ENCODE results near the gene FAM200B.

Gene FAM200B

DNA sequence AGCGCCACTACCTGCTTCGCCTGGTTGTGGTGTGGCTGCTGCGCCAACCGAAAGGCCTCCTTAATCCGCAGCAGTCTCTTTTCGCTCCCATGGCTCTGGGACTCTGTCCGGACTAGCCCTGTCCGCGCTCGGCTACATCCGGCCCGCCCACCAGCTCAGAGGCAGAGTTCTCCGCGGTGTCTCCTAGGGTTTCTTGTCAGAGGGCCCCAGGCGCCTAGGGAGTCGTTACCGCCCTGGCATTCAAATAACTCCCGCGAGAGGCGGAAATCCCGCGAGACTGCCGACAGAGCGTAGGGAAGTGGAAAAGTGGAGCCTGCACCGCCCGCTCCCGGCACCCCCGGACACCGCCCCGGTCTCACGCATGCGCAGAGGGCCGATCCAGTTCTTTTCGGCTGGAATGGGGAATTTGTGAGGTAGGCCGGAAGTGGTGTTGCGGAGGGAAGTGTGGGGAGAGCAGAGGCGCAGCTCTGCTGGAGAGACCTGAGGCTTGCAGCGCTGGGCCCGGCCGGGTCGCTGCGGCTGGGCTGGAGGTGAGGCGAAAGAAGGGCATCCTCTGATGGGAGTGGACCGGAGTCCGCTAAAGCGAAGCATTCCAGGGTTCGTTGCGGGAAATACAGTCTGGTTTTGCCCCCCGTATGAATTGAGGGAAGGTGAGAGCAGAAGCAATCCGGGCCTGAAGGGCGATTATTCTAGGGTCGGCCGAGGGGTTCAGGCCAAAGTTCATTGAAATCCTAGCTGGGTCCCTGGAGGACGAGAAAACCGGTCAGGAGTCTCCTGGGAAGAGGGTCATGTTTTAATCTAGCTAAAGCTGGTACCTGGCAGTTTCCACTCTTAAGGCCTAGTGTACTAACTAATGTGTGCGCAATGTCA, at the start of gene FAM200B:
TSS of gene FAM200B (plus strand) at position 456 of the 870 bp plus-strand sequence. CDS start 5,151 bp downstream, outside the sequence.
- peak; percentile 99 for DNase-seq (ENCODE audit: low spot score)

DNA sequence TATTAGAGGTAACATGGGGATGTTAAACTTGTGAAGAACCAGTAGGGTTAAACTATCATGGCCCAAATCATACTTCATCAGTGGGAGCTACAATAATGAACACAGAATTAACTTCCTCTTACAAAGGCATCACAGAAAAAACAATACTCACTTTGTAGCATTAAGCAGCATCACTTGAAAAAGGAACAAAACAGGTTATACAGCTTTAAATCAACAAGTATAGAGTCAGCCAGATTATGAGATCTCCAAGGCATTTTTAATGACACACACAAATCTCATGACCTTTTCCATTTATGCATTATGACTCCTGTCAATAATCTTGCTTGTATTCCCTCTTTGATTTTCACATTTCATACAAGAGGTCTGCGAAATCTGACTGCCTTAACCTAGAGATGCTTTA, 44.8 kb upstream of the FAM200B start:
- DNase-seq (ENCODE audit: low spot score): no peak

DNA sequence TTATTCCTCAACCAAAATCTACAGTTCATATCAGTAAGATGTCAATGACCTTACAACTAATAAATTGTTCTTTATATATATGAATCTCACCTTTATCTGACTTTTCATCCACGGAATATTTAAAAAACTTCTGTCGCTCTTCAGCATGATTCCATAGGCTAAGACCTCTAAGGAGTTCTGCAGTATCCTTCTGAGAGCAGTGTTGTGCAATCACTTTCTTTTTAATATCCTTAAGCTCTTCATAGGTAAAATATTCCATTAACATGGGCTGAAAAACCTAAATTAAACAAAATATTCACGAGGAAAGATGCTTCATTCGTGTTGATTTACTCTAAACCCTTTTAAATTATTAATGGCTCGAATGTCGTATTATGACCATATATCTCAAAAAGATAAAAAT, 43.2 kb upstream of the FAM200B start:
- no peak for DNase-seq (ENCODE audit: low spot score)

DNA sequence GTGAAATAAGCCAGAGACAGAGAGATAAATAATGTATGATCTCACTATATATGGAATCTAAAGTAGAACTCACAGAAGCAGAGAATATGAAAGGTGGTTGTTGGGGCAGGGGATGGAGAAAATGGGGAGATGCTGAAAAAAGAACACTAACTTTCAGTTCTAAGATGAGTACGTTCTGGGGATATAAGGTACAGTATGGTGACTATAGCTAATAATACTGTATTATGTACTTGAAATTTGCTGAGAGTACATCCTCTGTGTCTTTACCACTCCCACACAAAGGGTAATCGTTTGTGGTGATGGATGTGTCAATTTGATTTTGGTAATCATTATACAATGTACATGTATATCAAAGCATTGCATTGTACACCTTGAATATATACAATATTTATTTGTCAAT, 33.0 kb upstream of the FAM200B start:
- DNase-seq (ENCODE audit: low spot score): no peak

DNA sequence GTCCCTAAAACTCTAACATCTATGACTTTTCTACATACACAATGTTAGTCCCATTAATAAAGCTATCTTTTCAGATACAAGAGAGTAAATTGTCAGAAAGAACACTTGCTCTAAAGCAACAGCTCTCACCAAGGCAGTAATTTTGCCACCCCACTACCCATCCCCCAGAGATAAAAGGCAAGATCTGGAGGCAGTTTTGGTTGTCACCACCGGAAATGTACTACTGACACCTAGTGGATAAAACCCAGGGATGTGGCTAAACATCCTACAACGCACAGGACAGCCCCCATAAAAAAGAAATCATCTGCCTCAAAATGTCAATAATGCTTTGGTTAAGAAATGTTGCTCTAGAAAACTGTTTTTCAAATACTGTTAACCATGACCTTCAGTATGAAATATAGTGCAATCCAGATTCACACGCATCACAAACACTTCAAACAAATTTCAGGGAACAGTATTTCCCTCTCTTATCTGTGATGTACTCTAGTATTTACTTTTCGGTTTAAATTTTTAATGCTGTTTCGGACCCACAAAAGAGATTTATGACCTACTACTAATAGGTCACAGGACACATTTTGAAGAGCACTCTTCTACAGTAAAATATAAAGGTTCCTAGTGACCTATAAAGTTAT, 31.6 kb upstream of the FAM200B start:
- DNase-seq (ENCODE audit: low spot score): no peak

DNA sequence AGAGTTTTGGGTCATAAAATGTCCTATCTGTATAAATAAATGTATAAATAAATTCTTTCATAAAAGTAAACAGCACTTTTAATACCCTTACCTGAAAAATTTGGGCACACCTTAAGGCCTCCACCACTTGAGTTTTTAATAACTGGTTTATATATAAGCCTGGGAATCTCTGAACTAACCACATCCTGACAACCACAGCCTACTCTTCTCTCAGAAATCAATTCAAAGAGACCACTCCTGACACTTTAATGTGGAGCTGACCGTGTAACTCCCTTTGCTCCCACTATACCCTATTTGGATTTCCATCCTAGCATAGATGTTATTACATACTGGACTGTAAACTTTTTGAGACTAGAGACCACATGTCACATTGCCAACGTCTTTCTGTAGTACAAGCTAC, 30.0 kb upstream of the FAM200B start:
- no peak for DNase-seq (ENCODE audit: low spot score)

DNA sequence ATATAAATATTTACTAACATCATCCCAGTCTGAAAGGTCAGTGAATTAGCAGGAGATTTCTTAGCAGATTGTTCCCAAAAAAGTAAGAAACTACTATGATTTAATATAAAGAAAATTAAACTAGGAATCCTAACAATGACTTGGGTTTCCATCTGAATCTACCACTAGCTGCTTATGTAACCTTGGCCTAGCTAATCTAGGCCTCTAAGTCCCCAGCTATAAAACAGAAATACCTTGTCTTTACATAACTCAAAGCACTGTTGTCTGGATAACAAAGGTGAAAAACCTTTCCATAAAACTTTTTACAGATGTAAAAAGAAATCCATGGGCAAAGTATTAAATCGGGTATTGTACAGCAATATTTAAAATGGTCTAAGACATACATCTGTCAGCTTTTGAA, 29.4 kb upstream of the FAM200B start:
- no peak for DNase-seq (ENCODE audit: low spot score)

DNA sequence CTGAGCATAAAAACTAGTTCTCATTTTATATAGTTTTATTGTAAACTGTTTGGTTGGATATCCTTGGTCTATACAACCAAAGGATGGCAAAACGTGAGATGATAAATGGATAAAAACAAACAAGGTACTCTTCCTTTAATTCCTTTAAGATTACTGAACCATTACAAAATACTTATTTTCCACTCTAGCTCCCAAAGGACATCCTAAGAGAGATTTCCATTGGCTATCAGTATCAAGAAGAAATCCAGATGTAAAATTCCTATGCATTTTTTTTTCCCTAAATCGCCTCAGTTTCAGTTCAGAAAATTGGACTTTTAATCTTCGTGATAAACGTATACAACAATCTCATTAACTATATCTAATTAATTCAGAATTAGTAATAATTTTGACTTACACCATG, 28.8 kb upstream of the FAM200B start:
- no peak for DNase-seq (ENCODE audit: low spot score)

DNA sequence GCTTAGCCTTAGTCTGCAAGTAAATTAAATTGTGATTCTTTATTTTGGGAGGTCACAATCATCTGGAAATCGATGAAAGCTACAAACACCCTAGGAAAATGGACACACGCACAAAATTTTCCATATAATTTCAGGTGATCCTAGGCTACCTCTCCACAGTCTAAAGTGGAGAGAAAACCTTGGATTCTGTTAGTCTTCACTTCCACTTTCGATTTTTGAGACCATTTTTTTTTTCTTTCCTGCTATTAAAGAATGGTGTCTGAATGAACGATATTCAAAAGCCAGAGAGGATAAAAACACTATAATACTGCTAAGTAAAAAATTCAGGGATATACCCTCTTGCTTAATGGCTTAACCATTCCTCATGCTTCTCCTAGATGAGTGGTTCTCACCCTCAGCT, 28.2 kb upstream of the FAM200B start:
- no peak for DNase-seq (ENCODE audit: low spot score)

DNA sequence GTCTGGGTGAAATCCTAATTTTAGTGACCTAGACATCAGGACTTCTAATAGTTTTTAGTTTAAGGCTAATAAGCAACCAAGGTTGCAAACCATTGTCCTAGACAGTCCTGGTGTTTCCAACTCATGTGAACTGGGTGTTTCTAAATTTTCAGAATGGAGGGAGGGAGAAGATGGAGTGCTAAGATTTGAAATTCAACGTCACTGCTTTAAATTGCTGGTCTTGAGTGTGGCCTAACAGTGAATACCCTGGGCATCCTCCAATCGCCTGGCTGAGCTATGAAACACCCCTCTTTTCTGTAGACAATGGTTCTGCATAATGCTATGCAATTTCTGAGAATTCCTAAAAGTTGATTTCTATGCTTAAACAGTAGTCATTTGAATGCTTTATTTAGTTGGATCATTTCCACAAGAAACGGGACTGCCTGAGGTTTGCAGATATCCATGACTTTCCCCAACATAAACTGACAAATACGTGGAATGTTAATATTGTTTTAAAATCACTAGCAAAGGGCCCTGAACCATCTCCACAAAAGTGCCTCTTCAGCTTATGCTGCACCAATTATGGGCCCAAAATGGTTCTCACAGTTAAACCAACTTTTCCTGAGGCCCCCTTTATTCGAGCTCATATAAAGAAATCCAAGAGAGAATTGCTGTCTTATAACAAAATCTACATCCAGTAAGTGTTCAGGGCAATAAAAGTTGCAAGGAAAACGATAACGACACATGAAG, 27.6 kb upstream of the FAM200B start:
- DNase-seq (ENCODE audit: low spot score): no peak

DNA sequence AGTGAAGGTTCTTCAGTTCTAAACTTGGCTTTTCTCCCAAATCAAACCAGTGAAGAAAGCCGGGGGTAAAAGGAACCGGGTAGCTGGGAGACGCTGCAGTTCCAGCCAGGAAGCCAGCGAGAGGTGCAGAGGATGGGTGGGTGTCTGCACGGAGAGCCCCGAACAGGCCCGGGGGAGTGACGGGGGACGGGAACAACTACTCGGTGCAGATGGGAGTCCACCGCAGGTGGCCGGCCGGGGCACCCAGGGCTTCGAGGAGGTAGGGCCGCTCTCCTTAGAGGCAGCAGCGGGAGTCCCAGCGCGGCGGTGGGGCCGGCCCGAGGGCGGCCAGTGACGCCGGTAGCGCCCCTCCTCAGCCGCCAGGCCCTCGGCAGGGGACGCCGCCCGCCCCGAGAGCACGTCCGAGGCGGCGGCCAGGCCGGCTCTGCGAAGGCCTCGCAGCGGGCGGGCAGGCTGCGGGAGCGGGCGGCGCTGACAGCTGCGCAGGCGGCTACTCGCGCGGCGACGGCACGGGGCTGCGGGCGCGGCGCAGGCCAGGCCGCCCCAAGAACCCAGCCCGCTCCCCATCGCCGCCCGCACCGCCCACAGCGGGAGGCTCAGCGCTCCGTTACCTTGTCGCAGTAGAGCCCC, 26.9 kb upstream of the FAM200B start:
- peak; percentile 69 for DNase-seq (ENCODE audit: low spot score)

DNA sequence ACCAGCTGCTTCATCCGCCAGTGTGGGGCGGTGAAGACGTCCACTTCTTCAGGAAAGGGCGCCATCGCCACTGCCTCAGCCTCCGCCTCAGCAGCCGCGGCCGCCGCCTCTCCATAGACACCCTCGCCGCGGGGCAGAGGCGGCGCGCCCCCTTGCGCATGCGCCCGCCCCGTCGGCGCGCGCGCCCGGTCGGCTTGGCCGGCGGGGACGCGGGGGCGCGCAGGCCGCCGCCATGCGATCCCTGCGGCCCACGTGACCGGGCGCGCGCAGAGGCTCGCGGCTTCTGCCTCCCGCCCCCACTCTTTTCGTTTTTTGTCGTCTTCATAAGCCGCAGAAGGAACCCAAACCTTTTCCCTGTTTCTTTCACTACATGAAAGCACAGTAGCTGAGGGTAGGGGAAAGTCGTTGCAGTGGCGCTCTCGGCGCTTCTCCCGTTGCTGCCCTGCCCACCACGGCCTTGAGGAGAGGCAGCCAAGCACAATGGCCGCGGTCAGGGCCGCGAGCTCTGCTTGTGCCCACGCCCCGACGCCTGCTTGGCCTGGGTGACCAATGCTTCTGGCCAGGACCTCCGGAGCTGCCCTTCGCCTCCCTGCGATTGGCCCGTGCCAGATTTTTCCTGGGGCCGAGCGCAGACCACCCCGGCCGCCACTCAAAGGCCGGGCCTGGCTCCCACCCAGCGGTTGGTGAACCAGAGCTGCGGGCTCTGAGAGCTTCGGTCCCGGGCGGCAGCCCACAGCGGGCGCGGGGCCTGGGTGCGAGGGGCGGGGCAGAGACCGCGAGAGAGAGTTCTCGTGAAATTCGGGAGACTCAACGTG, 26.2 kb upstream of the FAM200B start, which contains the start of gene FBXL5:
TSS of gene FBXL5 (minus strand) at position 135 of the 815 bp plus-strand sequence. CDS start at position 65, 70 bp downstream.
- DNase-seq (ENCODE audit: low spot score): peak; percentile 89

DNA sequence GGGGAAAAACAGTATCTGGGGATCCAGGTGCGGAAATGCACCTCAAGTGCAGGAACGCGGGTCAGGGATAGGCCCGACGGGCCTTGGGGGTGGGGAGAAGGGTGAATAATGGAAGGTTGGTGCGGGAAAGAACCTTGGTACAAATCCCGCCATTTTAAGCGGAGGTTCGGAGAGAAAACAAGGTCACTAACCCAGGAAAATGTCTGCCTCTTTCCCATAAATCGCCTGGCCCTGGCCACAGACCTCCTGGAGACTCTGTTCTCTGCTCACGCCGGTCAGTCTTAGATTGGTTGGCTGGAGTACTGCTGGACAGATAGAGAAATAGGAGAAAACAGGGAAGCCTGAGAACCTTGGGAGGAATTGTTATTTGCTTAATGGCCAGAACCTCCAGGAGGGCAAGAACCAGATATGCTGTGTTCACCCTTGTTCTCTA, 25.6 kb upstream of the FAM200B start:
- DNase-seq (ENCODE audit: low spot score): no peak

DNA sequence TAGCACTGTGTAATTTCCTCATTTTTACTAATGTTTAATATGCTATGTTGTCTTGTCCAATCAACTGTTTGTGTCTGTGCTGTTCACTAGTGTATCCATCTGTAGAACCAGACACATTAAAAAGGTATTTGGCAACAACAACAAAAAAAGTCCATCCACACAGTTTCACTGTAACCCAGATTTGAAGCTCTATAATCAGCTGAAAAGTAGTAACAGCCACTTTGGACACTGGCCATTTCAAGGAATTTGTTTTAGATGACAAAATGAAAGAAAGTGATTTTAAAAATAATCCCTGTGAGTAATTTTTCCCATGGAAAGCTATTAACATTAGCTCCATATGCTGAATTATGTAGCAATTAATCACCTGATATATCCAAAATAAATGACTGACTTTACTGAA, 24.3 kb upstream of the FAM200B start:
- no peak for DNase-seq (ENCODE audit: low spot score)

DNA sequence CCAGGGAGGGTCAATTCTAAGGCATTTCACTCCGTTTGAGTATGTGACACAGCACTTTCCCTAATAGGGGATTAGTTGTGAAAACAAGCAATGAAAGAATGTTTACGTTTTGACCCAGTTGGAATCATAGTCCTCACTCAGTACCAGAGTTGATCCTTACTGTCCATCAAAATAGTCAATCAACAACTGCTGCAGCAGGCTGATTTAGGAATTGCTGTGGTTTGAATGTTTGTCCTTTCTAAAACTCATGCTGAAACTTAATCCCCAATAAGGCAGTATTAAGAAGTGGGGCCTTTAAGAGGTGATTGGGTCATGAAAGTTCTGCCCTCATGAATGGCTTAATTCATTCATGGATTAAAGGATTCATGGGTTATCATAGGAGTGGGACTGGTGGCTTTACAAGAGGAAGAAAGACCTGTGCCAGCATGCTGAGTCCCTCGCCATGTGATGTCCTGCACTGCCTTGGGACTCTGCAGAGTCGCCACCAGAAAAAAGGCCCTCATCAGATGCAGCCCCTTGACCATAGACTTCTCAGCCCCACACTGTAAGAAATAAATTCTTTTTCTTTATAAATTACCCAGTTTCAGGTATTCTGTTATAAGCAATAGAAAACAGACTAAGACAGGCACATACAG, 23.4 kb upstream of the FAM200B start:
- DNase-seq (ENCODE audit: low spot score): no peak

DNA sequence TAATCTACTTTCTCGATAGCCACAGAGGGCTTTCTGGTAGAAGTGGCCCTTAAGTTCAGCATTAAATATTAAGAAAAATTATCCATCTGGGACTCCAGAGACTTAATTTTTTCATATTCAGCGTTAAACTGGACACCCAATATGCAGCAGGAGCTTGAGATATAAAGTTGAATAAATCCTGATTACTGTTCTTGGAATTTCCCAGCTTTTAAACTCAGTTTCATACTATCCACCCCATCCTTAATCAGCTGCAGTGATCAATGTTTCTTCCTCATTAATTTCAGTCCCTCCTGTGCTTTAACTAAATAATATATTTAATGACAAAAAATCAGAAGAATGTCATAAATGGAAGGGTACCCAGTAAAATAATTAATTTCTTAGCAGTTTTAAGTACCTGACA, 22.8 kb upstream of the FAM200B start:
- DNase-seq (ENCODE audit: low spot score): no peak

DNA sequence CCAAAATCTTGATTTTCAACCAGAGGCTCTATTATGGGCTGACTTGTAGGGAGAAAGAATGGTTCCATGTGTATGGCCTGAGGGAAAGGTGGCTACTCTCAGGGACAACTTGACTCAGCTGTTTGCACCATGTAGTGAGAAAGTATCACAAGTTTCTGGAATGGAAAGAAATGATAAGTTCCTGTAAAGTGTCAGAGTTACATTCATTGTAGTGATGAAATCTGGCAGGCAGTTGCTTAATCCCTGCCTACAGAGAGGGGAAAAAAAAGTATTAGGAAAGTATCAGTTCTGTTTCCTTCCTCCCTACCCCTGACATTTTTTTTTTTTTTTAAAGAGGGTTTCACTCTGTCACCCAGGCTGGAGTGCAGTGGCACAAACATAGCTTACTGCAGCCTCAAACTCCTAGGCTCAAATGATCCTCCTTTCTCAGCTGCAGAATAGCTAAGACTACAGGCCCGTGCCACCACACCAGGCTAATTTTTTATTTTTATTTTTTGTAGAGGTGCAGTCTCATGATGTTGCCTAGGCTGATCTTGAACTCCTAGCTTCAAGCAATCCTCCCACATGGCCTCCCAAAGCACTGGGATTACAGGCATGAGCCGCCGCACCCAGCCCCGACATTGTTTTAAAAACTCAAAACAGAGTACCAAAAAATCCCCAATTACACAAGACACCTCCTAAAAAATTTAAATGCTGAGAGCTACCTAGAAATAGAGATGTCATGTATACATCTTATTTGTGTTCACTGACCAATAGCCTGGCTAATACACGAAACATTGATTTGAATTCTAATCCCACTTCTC, 21.7 kb upstream of the FAM200B start:
- no peak for DNase-seq (ENCODE audit: low spot score)

DNA sequence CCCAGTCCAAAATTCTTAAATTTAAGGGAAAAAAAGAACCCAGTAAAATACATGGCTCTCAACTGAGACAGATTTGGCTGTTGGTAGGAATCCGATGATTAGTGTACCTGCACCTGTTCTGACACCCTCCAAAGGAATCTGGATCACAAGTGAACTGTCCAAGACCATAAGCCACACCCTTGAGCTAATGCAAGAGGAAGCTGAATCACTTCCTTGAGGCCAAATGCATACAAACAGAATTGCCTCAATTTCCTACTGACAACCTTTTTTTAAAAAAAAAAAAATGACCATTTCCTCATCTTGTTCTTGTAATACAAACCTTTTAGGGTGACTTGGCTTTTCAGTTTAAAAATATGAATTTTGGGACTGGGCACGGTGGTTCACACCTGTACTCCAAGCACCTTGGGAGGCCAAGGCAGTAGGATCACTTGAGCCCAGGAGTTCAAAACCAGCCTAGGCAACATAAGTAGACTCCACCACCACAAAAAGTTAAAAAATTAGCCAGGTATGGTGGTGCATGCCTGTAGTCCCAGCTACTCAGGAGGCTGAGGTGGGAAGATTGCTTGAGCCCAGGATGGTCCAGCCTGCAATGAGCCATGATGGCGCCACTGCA, 15.8 kb upstream of the FAM200B start:
- no peak for DNase-seq (ENCODE audit: low spot score)

DNA sequence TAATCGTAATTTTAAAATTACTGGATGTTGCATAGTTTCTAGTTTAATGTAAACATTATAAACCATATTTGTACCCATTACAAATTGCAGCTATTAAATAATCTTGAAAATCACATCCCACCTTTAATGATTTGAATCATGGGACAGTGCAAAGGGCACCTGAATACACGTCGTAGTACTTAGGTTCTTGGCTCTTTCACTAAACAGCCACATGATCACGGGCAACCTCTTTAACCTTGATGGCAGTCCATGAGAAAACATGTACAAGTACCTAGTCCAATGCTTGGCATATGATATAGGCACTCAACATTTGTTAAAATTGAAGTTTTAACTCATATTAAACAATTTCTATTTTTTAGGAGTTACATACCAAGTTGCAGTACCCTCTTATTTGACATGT, 14.6 kb upstream of the FAM200B start:
- no peak for DNase-seq (ENCODE audit: low spot score)
